Transverse colon (tissue), 4 donors: ENCODE data around the gene RBBP5. TPM values are rescaled to one million over a fixed set of nuclear protein-coding genes. Genes with fewer than 3 reads are reported as not detected.

Source experiments
- DNase-seq: peaks from one replicate; pipeline ENCODE4 v3.0.0-alpha.2; 2019
- H3K27ac ChIP-seq, 4 donors: fragments of 200-600 bp; sonication (generic); 2 replicates each; pipeline ENCODE4 v1.5.1; 2016 to 2018; ENCODE audit warnings: inconsistent platforms in 4 of 4
- H3K27me3 ChIP-seq: fragments of 200-600 bp; sonication (generic); 2 replicates; pipeline ENCODE4 v1.5.1; 2017; ENCODE audit warnings: inconsistent platforms
- H3K36me3 ChIP-seq, 4 donors: fragments of 200-600 bp; sonication (generic); 2 replicates each; pipeline ENCODE4 v1.5.1; 2017 to 2019; ENCODE audit warnings: inconsistent platforms in 4 of 4
- H3K4me1 ChIP-seq, 4 donors: fragments of 200-600 bp; sonication (generic); 2 replicates each; pipeline ENCODE4 v1.5.1; 2017 to 2020; ENCODE audit warnings: inconsistent platforms in 4 of 4
- H3K4me3 ChIP-seq, 4 donors: fragments of 200-600 bp; sonication (generic); 1 replicate in 1 of 4; 2 replicates in 3 of 4; pipeline versions ENCODE4 v1.5.1 to v1.6.1; 2017 to 2019; ENCODE audit warnings: inconsistent platforms in 4 of 4
- H3K9me3 ChIP-seq, 2 donors: fragments of 200-600 bp; sonication (generic); 2 replicates each; pipeline ENCODE4 v1.5.1; 2017 to 2019; ENCODE audit warnings: inconsistent platforms in 2 of 2
- EP300 ChIP-seq: sonication (generic); formaldehyde crosslinking; IDR thresholded peaks from one replicate; pipeline ENCODE4 v1.6.1; 2017; ENCODE audit warnings: antibody characterized with exemption, low read depth
- POLR2A ChIP-seq: fragments of 450-650 bp; IDR thresholded peaks from one replicate; pipeline ENCODE4 v1.6.1; 2016; ENCODE audit warnings: antibody characterized with exemption, mild to moderate bottlenecking, moderate library complexity
- POLR2AphosphoS5 ChIP-seq, 3 donors: sonication (generic); formaldehyde crosslinking; IDR thresholded peaks; one replicate each; pipeline ENCODE4 v1.6.1; 2016; ENCODE audit warnings: antibody characterized with exemption in 3 of 3
- WGBS, 2 donors: methylation state at CpG; one replicate each; pipeline ENCODE4 v1.1.5; 2018; ENCODE audit warnings: low coverage in 1 of 2; 5-methylcytosine and 5-hydroxymethylcytosine counted together
- in situ Hi-C, 4 donors: fragments of 200-750 bp; cut with MboI; loops; one replicate each; pipeline versions ENCODE4 v1.15.0 to v1.15.1; 2017; ENCODE audit warnings: low sequenced_read_pairs in 3 of 4, low pct_ligation_motif_present in 1 of 4, low pct_unique_long_range_greater_than_20kb in 1 of 4
- intact Hi-C: fragments of 100-400 bp; cut with DNase I; formaldehyde crosslinking; loops from one replicate; pipeline ENCODE4 v1.15.1; 2023; ENCODE audit warnings: low total_unique reads
- total RNA-seq, 4 donors: library from RNA; depleted of rRNA; stranded (reverse); fragments of >200 nt; gene quantifications; one replicate each; pipeline ENCODE4 v1.1.0, GENCODE V29; 2016
- TF ChIP-seq, protein P1 (sequence below), 5 experiments: fragments of 200-600 bp in 3 of 5; fragments of 450-650 bp in 2 of 5; sonication (generic) in 3 of 5; IDR thresholded peaks; 1 replicate in 2 of 5; 2 replicates in 3 of 5; pipeline ENCODE4 v1.5.1; 2016 to 2017; ENCODE audit warnings: antibody characterized with exemption in 5 of 5, inconsistent platforms in 3 of 5, mild to moderate bottlenecking in 2 of 5, moderate library complexity in 1 of 5

The RBBP5 gene
- total RNA-seq, 4 donors from 2014 or later = 4.0 to 15.6 (median 10.2) TPM

GRCh38 chr1:205049479-205049878 is 72.3 kb downstream of the RBBP5 start:
- intact Hi-C loops = no loop called here

DNA sequence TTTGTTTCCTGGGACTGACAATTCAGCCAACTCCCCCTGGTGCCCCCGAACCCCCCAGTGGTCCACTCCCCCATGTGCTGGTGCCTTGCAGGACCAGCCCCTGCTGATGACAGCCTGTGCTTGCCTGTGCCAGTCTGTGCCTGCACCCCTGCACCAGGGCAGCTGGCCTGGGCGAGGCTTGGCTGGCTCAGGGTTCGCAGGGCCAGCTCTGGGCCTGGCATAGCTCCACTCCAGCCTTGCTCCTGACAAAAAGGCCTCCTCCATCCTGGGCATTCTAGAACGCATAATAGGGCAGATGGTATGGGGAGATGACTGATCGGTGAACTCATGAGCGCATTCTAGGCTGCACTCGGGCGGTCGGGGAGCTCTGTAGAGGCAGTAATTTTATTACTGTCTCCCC is 73.4 kb downstream of the RBBP5 start:
- no peak overlapping the region for H3K4me3 ChIP-seq
- peaks cover 34% of the 10 kb centered on the region for H3K27me3 ChIP-seq
- DNase-seq = no peak
- H3K9me3 ChIP-seq = no peaks in the 10 kb centered on the region
- H3K36me3 ChIP-seq = no peaks in the 10 kb centered on the region
- no peaks in the 10 kb centered on the region for H3K4me1 ChIP-seq
- WGBS, 2 donors = 77 to 90% methylated on average over 4 to 9 of the region's 9 CpGs
- TF ChIP-seq POLR2A = no peak
- no peak for TF ChIP-seq EP300
- no peak for TF ChIP-seq POLR2AphosphoS5 (IDR thresholded peaks at IDR 0.05)
- TF ChIP-seq, protein P1, sequence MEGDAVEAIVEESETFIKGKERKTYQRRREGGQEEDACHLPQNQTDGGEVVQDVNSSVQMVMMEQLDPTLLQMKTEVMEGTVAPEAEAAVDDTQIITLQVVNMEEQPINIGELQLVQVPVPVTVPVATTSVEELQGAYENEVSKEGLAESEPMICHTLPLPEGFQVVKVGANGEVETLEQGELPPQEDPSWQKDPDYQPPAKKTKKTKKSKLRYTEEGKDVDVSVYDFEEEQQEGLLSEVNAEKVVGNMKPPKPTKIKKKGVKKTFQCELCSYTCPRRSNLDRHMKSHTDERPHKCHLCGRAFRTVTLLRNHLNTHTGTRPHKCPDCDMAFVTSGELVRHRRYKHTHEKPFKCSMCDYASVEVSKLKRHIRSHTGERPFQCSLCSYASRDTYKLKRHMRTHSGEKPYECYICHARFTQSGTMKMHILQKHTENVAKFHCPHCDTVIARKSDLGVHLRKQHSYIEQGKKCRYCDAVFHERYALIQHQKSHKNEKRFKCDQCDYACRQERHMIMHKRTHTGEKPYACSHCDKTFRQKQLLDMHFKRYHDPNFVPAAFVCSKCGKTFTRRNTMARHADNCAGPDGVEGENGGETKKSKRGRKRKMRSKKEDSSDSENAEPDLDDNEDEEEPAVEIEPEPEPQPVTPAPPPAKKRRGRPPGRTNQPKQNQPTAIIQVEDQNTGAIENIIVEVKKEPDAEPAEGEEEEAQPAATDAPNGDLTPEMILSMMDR (IDR thresholded peaks at IDR 0.05) = no peak
- in situ Hi-C loops = no loop called here
- intact Hi-C loops = no loop called here
- H3K27ac ChIP-seq = no peak overlapping the region

More at GRCh38 chr1:205049479-205049878, 72.3 kb downstream of the RBBP5 start:
- TF ChIP-seq POLR2AphosphoS5 (IDR thresholded peaks at IDR 0.05) (no peak), EP300 (no peak), POLR2A (no peak)
- TF ChIP-seq, protein P1 (IDR thresholded peaks at IDR 0.05) = no peak
- no peaks in the 10 kb centered on the region for H3K4me1 ChIP-seq
- H3K27me3 ChIP-seq = peaks cover 28% of the 10 kb centered on the region
- 73% methylated on average over 6 of the region's 6 CpGs; no CpG with 5 or more reads in 1 of the 2 donors for WGBS, 2 donors
- H3K4me3 ChIP-seq = no peak overlapping the region
- no peak for DNase-seq
- in situ Hi-C loops = no loop called here
- H3K27ac ChIP-seq = no peak overlapping the region
- no peaks in the 10 kb centered on the region for H3K36me3 ChIP-seq
- H3K9me3 ChIP-seq = no peaks in the 10 kb centered on the region

- intact Hi-C loops (no loop called here), in situ Hi-C loops (no loop called here)
- Histone ChIP-seq H3K4me1 (peaks cover 0 to 4% (median 0%) of the 10 kb centered on the region in 4 donors), H3K9me3 (no peaks in the 10 kb centered on the region), H3K27ac (no peak overlapping the region), H3K36me3 (no peaks in the 10 kb centered on the region), H3K4me3 (no peak overlapping the region), H3K27me3 (peaks cover 40% of the 10 kb centered on the region)
- WGBS, 2 donors = 66% methylated on average over 5 of the region's 5 CpGs; no CpG with 5 or more reads in 1 of the 2 donors
- no peak for DNase-seq
- no peak for TF ChIP-seq EP300
Observed at GRCh38 chr1:205047764-205048231, 74.0 kb downstream of the RBBP5 start.

- peaks cover 50% of the 10 kb centered on the region for H3K27me3 ChIP-seq
- no peak overlapping the region for H3K4me3 ChIP-seq
- peaks cover 0 to 7% (median 0%) of the 10 kb centered on the region in 4 donors for H3K4me1 ChIP-seq
- in situ Hi-C loops = no loop called here
- DNase-seq = no peak
- TF ChIP-seq EP300 (no peak), POLR2A (no peak), POLR2AphosphoS5 (IDR thresholded peaks at IDR 0.05) (no peak)
- TF ChIP-seq, protein P1 (IDR thresholded peaks at IDR 0.05) = no peak
- 38% methylated on average over 4 of the region's 4 CpGs; no CpG with 5 or more reads in 1 of the 2 donors for WGBS, 2 donors
- intact Hi-C loops = no loop called here
- H3K9me3 ChIP-seq = no peaks in the 10 kb centered on the region
- H3K36me3 ChIP-seq = no peaks in the 10 kb centered on the region
- H3K27ac ChIP-seq = no peak overlapping the region
Observed at GRCh38 chr1:205046870-205047269, 74.9 kb downstream of the RBBP5 start.

GRCh38 chr1:205045146-205045545 is 76.6 kb downstream of the RBBP5 start:
- peaks cover 61% of the 10 kb centered on the region for H3K27me3 ChIP-seq
- in situ Hi-C loops (no loop called here), intact Hi-C loops (no loop called here)
- H3K4me3 ChIP-seq = no peak overlapping the region
- H3K27ac ChIP-seq = no peak overlapping the region
- TF ChIP-seq POLR2AphosphoS5 (IDR thresholded peaks at IDR 0.05) (no peak), EP300 (no peak), POLR2A (no peak)
- TF ChIP-seq, protein P1 (IDR thresholded peaks at IDR 0.05) = no peak
- no peak for DNase-seq
- peaks cover 0 to 7% (median 0%) of the 10 kb centered on the region in 4 donors for H3K4me1 ChIP-seq
- H3K9me3 ChIP-seq = no peaks in the 10 kb centered on the region
- 40 to 45% methylated on average over 7 to 11 of the region's 11 CpGs for WGBS, 2 donors
- no peaks in the 10 kb centered on the region for H3K36me3 ChIP-seq
